ENCODE measurements around the gene CEACAM1. TPM values are rescaled to one million over a fixed set of nuclear protein-coding genes. Genes with fewer than 3 reads are reported as not detected.
"Not testable (repeated sequence)": the region's sequence is repeated elsewhere in the genome, so short reads cannot be mapped to it uniquely, and the experiment has no call there.

The CEACAM1 gene
- total RNA-seq, 1 donor from 2014 or later: 13.8 TPM

DNA sequence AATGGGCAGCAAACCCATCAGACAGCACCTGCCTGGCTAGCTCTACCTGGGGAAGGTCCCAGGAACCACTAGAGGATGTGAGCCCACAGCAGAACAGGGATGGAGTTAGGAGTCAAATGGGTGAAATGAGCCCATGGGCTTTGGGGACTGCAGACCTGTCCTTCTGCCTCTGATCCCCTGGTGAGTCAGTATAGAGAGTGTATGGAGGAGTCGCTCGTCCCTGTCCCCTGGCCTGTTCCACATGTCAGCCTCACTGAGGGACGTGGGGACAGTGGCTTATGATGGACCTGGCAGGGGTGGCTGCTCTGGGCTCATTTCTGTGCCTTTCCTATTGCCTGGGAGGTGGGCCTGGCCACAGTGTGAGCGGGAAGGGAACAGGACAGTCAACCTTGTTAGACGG is 4.0 kb downstream of the CEACAM1 start:
- Histone ChIP-seq H3K4me3 (no peak overlapping the region), H3K36me3 (peaks cover 7% of the 10 kb centered on the region), H3K27me3 (ENCODE audit: low read depth) (no peaks in the 10 kb centered on the region), H3K27ac (no peak overlapping the region), H3K4me1 (peaks cover 23% of the 10 kb centered on the region), H3K9me3 (no peaks in the 10 kb centered on the region)
- DNase-seq (no peak), ATAC-seq (no peak)
- intact Hi-C loops (cut with DNase I): no loop called here
- TF ChIP-seq CTCF (IDR thresholded peaks at IDR 0.05): no peak

GRCh38 chr19:42522262-42522661 is 6.0 kb downstream of the CEACAM1 start:
- H3K27me3 ChIP-seq (ENCODE audit: low read depth); ATAC-seq; DNase-seq; H3K27ac ChIP-seq; intact Hi-C loops (cut with DNase I); H3K4me1 ChIP-seq; H3K9me3 ChIP-seq; H3K36me3 ChIP-seq; H3K4me3 ChIP-seq: not testable (repeated sequence)

DNA sequence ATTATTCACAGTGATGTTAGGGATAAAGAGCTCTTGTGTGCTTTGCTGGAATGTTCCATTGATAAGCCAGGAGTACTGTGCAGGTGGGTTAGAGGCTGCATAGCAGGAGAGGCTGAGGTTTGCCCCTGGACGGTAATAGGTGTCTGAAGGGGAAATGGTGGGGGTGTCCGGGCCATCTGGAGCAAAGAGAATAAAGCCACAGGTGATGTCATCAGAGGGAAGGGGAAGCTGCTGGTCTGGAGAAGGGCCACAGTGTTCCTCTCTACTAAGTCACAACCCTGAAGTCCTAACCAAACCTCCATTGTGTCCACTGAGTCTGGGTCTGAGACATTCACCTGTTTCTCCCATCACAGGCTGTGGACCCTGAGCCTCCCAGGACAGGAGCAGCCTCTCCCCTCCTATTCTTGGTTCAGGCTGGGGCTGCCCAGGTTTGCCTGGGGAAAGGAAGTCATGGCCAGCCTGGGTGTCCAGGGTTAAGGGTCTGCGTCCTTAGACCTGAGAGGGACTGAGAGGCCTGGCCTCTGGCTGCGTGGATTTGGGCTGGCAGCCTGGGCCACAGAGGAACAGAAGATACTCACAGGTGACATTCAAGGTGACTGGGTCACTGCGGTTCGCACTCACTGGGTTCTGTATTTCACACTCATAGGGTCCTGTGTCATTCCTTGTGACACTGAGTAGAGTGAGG is 6.8 kb downstream of the CEACAM1 start:
- H3K36me3 ChIP-seq: peaks cover 7% of the 10 kb centered on the region
- no peaks in the 10 kb centered on the region for H3K27me3 ChIP-seq (ENCODE audit: low read depth)
- H3K4me1 ChIP-seq: peaks cover 3% of the 10 kb centered on the region
- ATAC-seq (no peak), DNase-seq (no peak)
- TF ChIP-seq CTCF (IDR thresholded peaks at IDR 0.05): no peak
- no peak overlapping the region for H3K4me3 ChIP-seq
- no peaks in the 10 kb centered on the region for H3K9me3 ChIP-seq
- no peak overlapping the region for H3K27ac ChIP-seq
- intact Hi-C loops (cut with DNase I): no loop called here

GRCh38 chr19:42519108-42519507 is 9.2 kb downstream of the CEACAM1 start:
- Histone ChIP-seq H3K9me3 (no peaks in the 10 kb centered on the region), H3K36me3 (peaks cover 7% of the 10 kb centered on the region), H3K4me3 (no peak overlapping the region), H3K4me1 (no peaks in the 10 kb centered on the region), H3K27ac (no peak overlapping the region), H3K27me3 (ENCODE audit: low read depth) (no peaks in the 10 kb centered on the region)
- DNase-seq: no peak
- intact Hi-C loops (cut with DNase I): no loop called here
- no peak for ATAC-seq
- TF ChIP-seq CTCF (IDR thresholded peaks at IDR 0.05): no peak

DNA sequence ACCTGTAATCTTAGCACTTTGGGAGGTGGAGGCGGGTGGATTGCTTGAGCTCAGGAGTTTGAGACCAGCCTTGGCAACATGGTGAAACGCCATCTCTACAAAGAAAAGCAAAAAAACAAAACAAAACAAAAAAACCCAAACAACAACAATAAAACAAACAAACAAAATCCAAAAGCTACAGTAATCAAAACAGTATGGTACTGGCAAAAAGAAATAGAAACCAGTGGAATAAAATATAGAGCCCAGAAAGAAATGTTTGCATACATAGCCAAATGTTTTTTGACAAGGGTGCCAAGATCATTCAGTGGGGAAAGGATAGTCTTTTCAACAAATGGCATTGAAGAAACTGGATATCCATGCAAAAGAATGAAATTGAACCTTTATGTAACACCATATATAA is 11.5 kb downstream of the CEACAM1 start:
- ATAC-seq: no peak
- Histone ChIP-seq H3K4me3 (no peak overlapping the region), H3K9me3 (no peaks in the 10 kb centered on the region), H3K36me3 (peaks cover 3% of the 10 kb centered on the region), H3K27ac (no peak overlapping the region), H3K4me1 (no peaks in the 10 kb centered on the region), H3K27me3 (ENCODE audit: low read depth) (no peaks in the 10 kb centered on the region)
- intact Hi-C loops (cut with DNase I): no loop called here
- no peak for DNase-seq
- TF ChIP-seq CTCF (IDR thresholded peaks at IDR 0.05): no peak

- intact Hi-C loops (cut with DNase I): no loop called here
- no peak for DNase-seq
- H3K27ac ChIP-seq: no peak overlapping the region
- H3K4me1 ChIP-seq: no peaks in the 10 kb centered on the region
- TF ChIP-seq CTCF (IDR thresholded peaks at IDR 0.05): no peak
- no peak for ATAC-seq
- no peaks in the 10 kb centered on the region for H3K27me3 ChIP-seq (ENCODE audit: low read depth)
- H3K36me3 ChIP-seq: peaks cover 3% of the 10 kb centered on the region
- H3K4me3 ChIP-seq: no peak overlapping the region
- no peaks in the 10 kb centered on the region for H3K9me3 ChIP-seq
Measured at GRCh38 chr19:42515241-42515832, 12.9 kb downstream of the CEACAM1 start.
